Liver (tissue), 9 donors: ENCODE data around the gene KLHDC7B. TPM values are rescaled to one million over a fixed set of nuclear protein-coding genes. Genes with fewer than 3 reads are reported as not detected.

Experiments
- DNase-seq: peaks from one replicate; pipeline ENCODE4 v3.0.0-alpha.2; 2017; ENCODE audit warnings: low spot score
- H3K27ac ChIP-seq, 2 donors: one replicate each; pipeline ENCODE4 v1.7.0; 2013; ENCODE audit warnings: inconsistent platforms in 2 of 2, low read length in 2 of 2, control low read depth in 1 of 2, low read depth in 1 of 2, mild to moderate bottlenecking in 1 of 2
- H3K27me3 ChIP-seq, 4 donors: one replicate each; pipeline versions ENCODE4 v1.6.1 to v1.7.0; 2013; ENCODE audit warnings: low read length in 3 of 4, inconsistent platforms in 1 of 4, mild to moderate bottlenecking in 1 of 4, moderate library complexity in 1 of 4; ENCODE audit not compliant: control insufficient read depth in 4 of 4, insufficient read depth in 4 of 4
- H3K36me3 ChIP-seq, 4 donors: one replicate each; pipeline versions ENCODE4 v1.6.1 to v1.7.0; 2013; ENCODE audit warnings: low read length in 3 of 4, mild to moderate bottlenecking in 3 of 4, low read depth in 1 of 4, moderate library complexity in 1 of 4; ENCODE audit not compliant: control insufficient read depth in 4 of 4, insufficient read depth in 3 of 4
- H3K4me1 ChIP-seq, 4 donors: one replicate each; pipeline versions ENCODE4 v1.6.1 to v1.7.0; 2013; ENCODE audit warnings: low read length in 3 of 4, mild to moderate bottlenecking in 3 of 4, moderate library complexity in 1 of 4; ENCODE audit not compliant: control insufficient read depth in 4 of 4, insufficient read depth in 4 of 4
- H3K4me3 ChIP-seq, 3 donors: one replicate each; pipeline versions ENCODE4 v1.6.1 to v1.7.0; 2013; ENCODE audit warnings: low read length in 3 of 3, control low read depth in 1 of 3, low read depth in 1 of 3, mild to moderate bottlenecking in 1 of 3
- H3K9ac ChIP-seq, 2 donors: one replicate each; pipeline ENCODE4 v1.7.0; 2013; ENCODE audit warnings: low read length in 2 of 2, mild to moderate bottlenecking in 2 of 2, moderate library complexity in 2 of 2, control low read depth in 1 of 2, low read depth in 1 of 2
- H3K9me3 ChIP-seq, 4 donors: one replicate each; pipeline versions ENCODE4 v1.6.1 to v1.7.0; 2013; ENCODE audit warnings: low read length in 3 of 4; ENCODE audit not compliant: control insufficient read depth in 4 of 4
- EGR1 ChIP-seq, 2 donors: IDR thresholded peaks; 2 replicates each; pipeline ENCODE4 v1.6.1; 2016 to 2018; ENCODE audit warnings: antibody characterized with exemption in 2 of 2, low read depth in 2 of 2
- FOXA1 ChIP-seq: IDR thresholded peaks from 2 replicates; pipeline ENCODE4 v1.6.1; 2016; ENCODE audit warnings: antibody characterized with exemption
- FOXA2 ChIP-seq: IDR thresholded peaks from 2 replicates; pipeline ENCODE4 v1.6.1; 2016; ENCODE audit warnings: antibody characterized with exemption
- GABPA ChIP-seq, 2 donors: IDR thresholded peaks in 1 of 2; conservative IDR thresholded peaks in 1 of 2; 2 replicates each; pipeline ENCODE4 v1.6.1; 2016; ENCODE audit warnings: antibody characterized with exemption in 2 of 2, mild to moderate bottlenecking in 1 of 2, moderate library complexity in 1 of 2
- HNF4A ChIP-seq, 2 donors: conservative IDR thresholded peaks; 2 replicates each; pipeline ENCODE4 v1.6.1; 2016; ENCODE audit warnings: antibody characterized with exemption in 2 of 2, mild to moderate bottlenecking in 2 of 2
- HNF4G ChIP-seq: IDR thresholded peaks from 2 replicates; pipeline ENCODE4 v1.6.1; 2016; ENCODE audit warnings: antibody characterized with exemption
- JUND ChIP-seq, 2 donors: IDR thresholded peaks; 2 replicates each; pipeline ENCODE4 v1.6.1; 2016; ENCODE audit warnings: antibody characterized with exemption in 2 of 2
- NR2F2 ChIP-seq: IDR thresholded peaks from 2 replicates; pipeline ENCODE4 v1.6.1; 2016; ENCODE audit warnings: antibody characterized with exemption
- RAD21 ChIP-seq, 2 donors: IDR thresholded peaks; 2 replicates each; pipeline ENCODE4 v1.6.1; 2016; ENCODE audit warnings: antibody characterized with exemption in 2 of 2, mild to moderate bottlenecking in 2 of 2
- RXRA ChIP-seq, 2 donors: IDR thresholded peaks; 2 replicates each; pipeline ENCODE4 v1.6.1; 2017 to 2018; ENCODE audit warnings: antibody characterized with exemption in 2 of 2, mild to moderate bottlenecking in 1 of 2
- SP1 ChIP-seq: IDR thresholded peaks from 2 replicates; pipeline ENCODE4 v1.6.1; 2018; ENCODE audit warnings: antibody characterized with exemption, mild to moderate bottlenecking
- TAF1 ChIP-seq: conservative IDR thresholded peaks from 2 replicates; pipeline ENCODE4 v1.6.1; 2016; ENCODE audit warnings: antibody characterized with exemption, mild to moderate bottlenecking
- YY1 ChIP-seq: IDR thresholded peaks from 2 replicates; pipeline ENCODE4 v1.6.1; 2016; ENCODE audit warnings: antibody characterized with exemption, mild to moderate bottlenecking
- WGBS: extraction: QIAGEN DNeasy Blood & Tissue Kit; methylation state at CpG from one replicate; pipeline ENCODE4 v1.1.7; 2013; 5-methylcytosine and 5-hydroxymethylcytosine counted together
- polyA plus RNA-seq, 2 donors: library from polyadenylated mRNA; stranded (reverse) in 1 of 2; unstranded in 1 of 2; fragments of 200-250 nt in 1 of 2; fragments of >200 nt in 1 of 2; fragmentation: Nextera tagmentation in 1 of 2; extraction: Ambion mirVana in 1 of 2; gene quantifications; one replicate each; pipeline versions ENCODE4 v1.2.1 to v1.2.3, GENCODE V29; 2013 to 2015
- total RNA-seq, 2 donors: library from RNA; depleted of rRNA; stranded (reverse); fragments of >200 nt; gene quantifications; one replicate each; pipeline ENCODE4 v1.2.3, GENCODE V29; 2014
- TF ChIP-seq, protein P1 (sequence below): fragments of 150-350 bp; IDR thresholded peaks from 2 replicates; pipeline ENCODE4 v1.5.1; 2017; ENCODE audit warnings: improper control_type of control experiment, low read depth, low read length; ENCODE audit not compliant: missing input control
- TF ChIP-seq, protein P2 (sequence below): IDR thresholded peaks from 2 replicates; pipeline ENCODE4 v1.6.1; 2016; ENCODE audit warnings: antibody characterized with exemption
- TF ChIP-seq, protein P3 (sequence below): IDR thresholded peaks from 2 replicates; pipeline ENCODE4 v1.6.1; 2016; ENCODE audit warnings: antibody characterized with exemption, mild to moderate bottlenecking
- TF ChIP-seq, protein P4 (sequence below): IDR thresholded peaks from 2 replicates; pipeline ENCODE4 v1.6.1; 2016; ENCODE audit warnings: antibody characterized with exemption
- TF ChIP-seq, protein P5 (sequence below): IDR thresholded peaks from 2 replicates; pipeline ENCODE4 v1.6.1; 2016; ENCODE audit warnings: antibody characterized with exemption
- donor health status: healthy.
- donor health status: healthy.
- donor health status: healthy.
- donor health status: healthy.
- donor health status: healthy.

The KLHDC7B gene
- total and polyA plus RNA-seq, 4 donors: 0.08 to 0.16 (median 0.08) TPM; not detected in 1

DNA sequence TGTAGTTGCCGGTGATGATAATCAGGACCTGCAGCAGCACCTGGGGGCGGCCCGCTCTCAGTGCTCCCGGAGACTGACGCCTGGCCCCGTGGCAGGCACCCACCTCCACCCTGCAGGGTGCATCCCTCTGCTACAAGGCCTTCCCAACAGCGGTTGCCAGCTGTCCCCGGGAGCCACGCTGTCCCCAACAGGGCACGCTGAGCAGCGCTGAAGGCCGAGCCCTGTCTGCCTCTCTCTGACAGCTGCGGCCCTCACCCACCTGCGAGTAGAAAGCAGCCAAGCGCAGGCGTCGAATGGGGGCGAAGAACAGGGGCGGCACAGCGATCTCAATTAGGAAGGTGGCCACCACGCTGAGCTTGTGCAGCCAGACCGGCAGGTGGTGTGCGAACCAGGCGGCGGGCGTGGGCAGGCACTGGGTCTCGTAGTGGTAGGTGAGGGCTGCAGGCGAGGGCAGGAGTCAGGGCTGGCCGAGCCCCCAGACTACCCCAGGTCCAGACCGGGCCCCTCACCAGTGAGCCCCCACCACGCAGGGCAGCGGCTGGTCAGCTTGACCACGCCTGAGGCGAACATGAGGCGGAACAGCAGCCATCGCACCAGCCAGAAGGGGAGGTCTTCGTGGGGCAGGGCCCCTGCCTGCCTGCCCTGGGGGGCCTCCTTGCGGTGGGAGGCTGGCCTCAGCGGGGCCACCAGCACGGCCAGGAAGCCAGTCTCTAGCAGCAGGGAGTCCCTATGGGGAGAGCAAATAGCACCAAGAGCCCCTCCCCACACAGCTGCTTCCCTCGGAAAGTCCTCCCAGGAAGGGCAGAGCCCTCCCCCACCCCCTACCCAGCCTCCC is 39.7 kb upstream of the KLHDC7B start:
- no peaks in the 10 kb centered on the region for H3K27me3 ChIP-seq
- peaks cover 11 to 27% (median 24%) of the 10 kb centered on the region in 4 donors for H3K4me1 ChIP-seq
- no peaks in the 10 kb centered on the region for H3K9me3 ChIP-seq
- H3K36me3 ChIP-seq: peaks cover 0 to 21% (median 7%) of the 10 kb centered on the region in 4 donors
- no peak for DNase-seq
- TF ChIP-seq FOXA1 (no peak), HNF4G (no peak), SP1 (no peak)
- no peak overlapping the region for H3K9ac ChIP-seq
- H3K4me3 ChIP-seq: peak overlapping the region in 1 of 3 donors; percentile 89
- 93% methylated on average over 41 of the region's 41 CpGs for WGBS
- no peak overlapping the region for H3K27ac ChIP-seq

DNA sequence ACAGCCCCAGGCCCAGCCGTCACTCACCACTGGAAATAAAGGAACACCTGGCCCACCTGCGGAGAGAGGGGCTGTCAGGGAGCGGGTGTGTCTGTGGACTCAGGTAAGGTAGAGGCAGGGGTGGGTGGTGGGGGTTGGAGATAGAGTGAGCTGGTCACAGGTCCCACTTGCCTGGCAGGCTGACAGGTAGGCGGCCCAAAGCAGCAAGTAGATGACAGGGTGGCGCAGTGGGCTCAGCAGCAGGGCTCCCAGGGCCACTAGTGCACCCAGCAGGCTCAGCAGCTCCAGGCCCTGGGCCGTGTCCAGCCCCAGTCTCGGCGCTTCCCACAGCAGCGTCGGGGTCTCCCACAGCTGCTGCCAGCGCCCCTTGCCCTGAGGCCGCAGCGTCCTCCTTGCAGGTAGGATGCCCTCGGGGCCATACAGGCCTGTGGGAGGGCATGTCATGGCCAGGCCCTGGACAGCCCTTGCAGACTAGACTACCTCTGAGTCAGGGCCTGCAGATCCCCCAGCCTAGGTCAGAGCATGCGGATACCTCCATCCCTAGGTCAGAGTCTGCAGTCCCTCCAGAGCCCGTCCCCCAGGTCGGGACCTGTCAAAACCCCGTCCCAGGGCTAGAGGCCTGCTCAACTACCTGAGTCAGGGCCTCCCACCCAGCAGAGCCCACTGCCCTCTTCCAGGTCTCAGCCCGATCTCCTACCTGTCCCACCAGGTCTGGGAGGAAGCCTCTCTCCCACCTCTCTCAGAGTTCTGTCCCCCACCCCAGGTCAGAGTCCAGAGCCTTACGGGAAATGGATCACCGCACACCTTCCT is 38.9 kb upstream of the KLHDC7B start:
- no peak for DNase-seq
- peaks cover 11 to 27% (median 24%) of the 10 kb centered on the region in 4 donors for H3K4me1 ChIP-seq
- TF ChIP-seq GABPA (IDR thresholded peaks at IDR 0.05 in 1 of 2, conservative IDR thresholded peaks at IDR 0.05 in 1 of 2) (no peak), RXRA (IDR thresholded peaks at IDR 0.05) (no peak), SP1 (no peak), FOXA1 (no peak), RAD21 (IDR thresholded peaks at IDR 0.05) (no peak), YY1 (no peak), HNF4G (no peak), TAF1 (no peak), JUND (IDR thresholded peaks at IDR 0.05) (no peak), NR2F2 (no peak), HNF4A (conservative IDR thresholded peaks at IDR 0.05) (no peak), EGR1 (IDR thresholded peaks at IDR 0.05; ENCODE audit: low read depth in 2 of 2) (no peak), FOXA2 (no peak)
- TF ChIP-seq, protein P1, sequence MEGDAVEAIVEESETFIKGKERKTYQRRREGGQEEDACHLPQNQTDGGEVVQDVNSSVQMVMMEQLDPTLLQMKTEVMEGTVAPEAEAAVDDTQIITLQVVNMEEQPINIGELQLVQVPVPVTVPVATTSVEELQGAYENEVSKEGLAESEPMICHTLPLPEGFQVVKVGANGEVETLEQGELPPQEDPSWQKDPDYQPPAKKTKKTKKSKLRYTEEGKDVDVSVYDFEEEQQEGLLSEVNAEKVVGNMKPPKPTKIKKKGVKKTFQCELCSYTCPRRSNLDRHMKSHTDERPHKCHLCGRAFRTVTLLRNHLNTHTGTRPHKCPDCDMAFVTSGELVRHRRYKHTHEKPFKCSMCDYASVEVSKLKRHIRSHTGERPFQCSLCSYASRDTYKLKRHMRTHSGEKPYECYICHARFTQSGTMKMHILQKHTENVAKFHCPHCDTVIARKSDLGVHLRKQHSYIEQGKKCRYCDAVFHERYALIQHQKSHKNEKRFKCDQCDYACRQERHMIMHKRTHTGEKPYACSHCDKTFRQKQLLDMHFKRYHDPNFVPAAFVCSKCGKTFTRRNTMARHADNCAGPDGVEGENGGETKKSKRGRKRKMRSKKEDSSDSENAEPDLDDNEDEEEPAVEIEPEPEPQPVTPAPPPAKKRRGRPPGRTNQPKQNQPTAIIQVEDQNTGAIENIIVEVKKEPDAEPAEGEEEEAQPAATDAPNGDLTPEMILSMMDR: no peak
- TF ChIP-seq, protein P2, sequence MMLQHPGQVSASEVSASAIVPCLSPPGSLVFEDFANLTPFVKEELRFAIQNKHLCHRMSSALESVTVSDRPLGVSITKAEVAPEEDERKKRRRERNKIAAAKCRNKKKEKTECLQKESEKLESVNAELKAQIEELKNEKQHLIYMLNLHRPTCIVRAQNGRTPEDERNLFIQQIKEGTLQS: no peak
- TF ChIP-seq, protein P3, sequence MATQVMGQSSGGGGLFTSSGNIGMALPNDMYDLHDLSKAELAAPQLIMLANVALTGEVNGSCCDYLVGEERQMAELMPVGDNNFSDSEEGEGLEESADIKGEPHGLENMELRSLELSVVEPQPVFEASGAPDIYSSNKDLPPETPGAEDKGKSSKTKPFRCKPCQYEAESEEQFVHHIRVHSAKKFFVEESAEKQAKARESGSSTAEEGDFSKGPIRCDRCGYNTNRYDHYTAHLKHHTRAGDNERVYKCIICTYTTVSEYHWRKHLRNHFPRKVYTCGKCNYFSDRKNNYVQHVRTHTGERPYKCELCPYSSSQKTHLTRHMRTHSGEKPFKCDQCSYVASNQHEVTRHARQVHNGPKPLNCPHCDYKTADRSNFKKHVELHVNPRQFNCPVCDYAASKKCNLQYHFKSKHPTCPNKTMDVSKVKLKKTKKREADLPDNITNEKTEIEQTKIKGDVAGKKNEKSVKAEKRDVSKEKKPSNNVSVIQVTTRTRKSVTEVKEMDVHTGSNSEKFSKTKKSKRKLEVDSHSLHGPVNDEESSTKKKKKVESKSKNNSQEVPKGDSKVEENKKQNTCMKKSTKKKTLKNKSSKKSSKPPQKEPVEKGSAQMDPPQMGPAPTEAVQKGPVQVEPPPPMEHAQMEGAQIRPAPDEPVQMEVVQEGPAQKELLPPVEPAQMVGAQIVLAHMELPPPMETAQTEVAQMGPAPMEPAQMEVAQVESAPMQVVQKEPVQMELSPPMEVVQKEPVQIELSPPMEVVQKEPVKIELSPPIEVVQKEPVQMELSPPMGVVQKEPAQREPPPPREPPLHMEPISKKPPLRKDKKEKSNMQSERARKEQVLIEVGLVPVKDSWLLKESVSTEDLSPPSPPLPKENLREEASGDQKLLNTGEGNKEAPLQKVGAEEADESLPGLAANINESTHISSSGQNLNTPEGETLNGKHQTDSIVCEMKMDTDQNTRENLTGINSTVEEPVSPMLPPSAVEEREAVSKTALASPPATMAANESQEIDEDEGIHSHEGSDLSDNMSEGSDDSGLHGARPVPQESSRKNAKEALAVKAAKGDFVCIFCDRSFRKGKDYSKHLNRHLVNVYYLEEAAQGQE: no peak
- TF ChIP-seq, protein P4, sequence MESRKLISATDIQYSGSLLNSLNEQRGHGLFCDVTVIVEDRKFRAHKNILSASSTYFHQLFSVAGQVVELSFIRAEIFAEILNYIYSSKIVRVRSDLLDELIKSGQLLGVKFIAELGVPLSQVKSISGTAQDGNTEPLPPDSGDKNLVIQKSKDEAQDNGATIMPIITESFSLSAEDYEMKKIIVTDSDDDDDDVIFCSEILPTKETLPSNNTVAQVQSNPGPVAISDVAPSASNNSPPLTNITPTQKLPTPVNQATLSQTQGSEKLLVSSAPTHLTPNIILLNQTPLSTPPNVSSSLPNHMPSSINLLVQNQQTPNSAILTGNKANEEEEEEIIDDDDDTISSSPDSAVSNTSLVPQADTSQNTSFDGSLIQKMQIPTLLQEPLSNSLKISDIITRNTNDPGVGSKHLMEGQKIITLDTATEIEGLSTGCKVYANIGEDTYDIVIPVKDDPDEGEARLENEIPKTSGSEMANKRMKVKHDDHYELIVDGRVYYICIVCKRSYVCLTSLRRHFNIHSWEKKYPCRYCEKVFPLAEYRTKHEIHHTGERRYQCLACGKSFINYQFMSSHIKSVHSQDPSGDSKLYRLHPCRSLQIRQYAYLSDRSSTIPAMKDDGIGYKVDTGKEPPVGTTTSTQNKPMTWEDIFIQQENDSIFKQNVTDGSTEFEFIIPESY: no peak
- TF ChIP-seq, protein P5, sequence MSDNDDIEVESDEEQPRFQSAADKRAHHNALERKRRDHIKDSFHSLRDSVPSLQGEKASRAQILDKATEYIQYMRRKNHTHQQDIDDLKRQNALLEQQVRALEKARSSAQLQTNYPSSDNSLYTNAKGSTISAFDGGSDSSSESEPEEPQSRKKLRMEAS: no peak
- H3K9ac ChIP-seq: peak overlapping the region; percentile 45 to 99
- H3K27ac ChIP-seq: peak overlapping the region; percentile 42 to 67
- H3K36me3 ChIP-seq: peaks cover 0 to 21% (median 7%) of the 10 kb centered on the region in 4 donors
- no peaks in the 10 kb centered on the region for H3K9me3 ChIP-seq
- peak overlapping the region; percentile 86 to 89 (median 87) for H3K4me3 ChIP-seq
- WGBS: 31% methylated on average over 21 of the region's 21 CpGs
- no peaks in the 10 kb centered on the region for H3K27me3 ChIP-seq
